Small intestine (tissue), 7 donors: ENCODE measurements around the gene CPA5. TPM values are rescaled to one million over a fixed set of nuclear protein-coding genes. Genes with fewer than 3 reads are reported as not detected.

ENCODE experiments used
- DNase-seq, 2 donors: peaks; one replicate each; pipeline versions ENCODE4 v3.0.0 to v3.0.0-alpha.2; 2013
- FAIRE-seq: peaks from 2 replicates; lab custom pipeline; 2012; peaks lifted over from hg19 to GRCh38; lab: Jason Lieb, UNC
- H3K27ac ChIP-seq, 3 donors: one replicate each; pipeline ENCODE4 v1.5.1; 2013; ENCODE audit warnings: low read length in 2 of 3, mild to moderate bottlenecking in 2 of 3, control low read depth in 1 of 3, inconsistent platforms in 1 of 3, low read depth in 1 of 3, moderate library complexity in 1 of 3
- H3K27me3 ChIP-seq, 3 donors: one replicate each; pipeline ENCODE4 v1.6.1; 2013; ENCODE audit warnings: low read length in 3 of 3, inconsistent platforms in 1 of 3; ENCODE audit not compliant: control insufficient read depth in 3 of 3, insufficient read depth in 3 of 3
- H3K36me3 ChIP-seq, 3 donors: one replicate each; pipeline ENCODE4 v1.6.1; 2013; ENCODE audit warnings: low read length in 3 of 3, inconsistent platforms in 1 of 3, low read depth in 1 of 3, mild to moderate bottlenecking in 1 of 3, moderate library complexity in 1 of 3; ENCODE audit not compliant: control insufficient read depth in 3 of 3, insufficient read depth in 2 of 3
- H3K4me1 ChIP-seq, 3 donors: one replicate each; pipeline ENCODE4 v1.6.1; 2013; ENCODE audit warnings: low read length in 2 of 3, inconsistent platforms in 1 of 3, low read depth in 1 of 3, mild to moderate bottlenecking in 1 of 3, moderate library complexity in 1 of 3; ENCODE audit not compliant: control insufficient read depth in 3 of 3, insufficient read depth in 2 of 3
- H3K4me3 ChIP-seq, 3 donors: one replicate each; pipeline ENCODE4 v1.5.1; 2013; ENCODE audit warnings: low read length in 3 of 3, control low read depth in 1 of 3, inconsistent platforms in 1 of 3, low read depth in 1 of 3, mild to moderate bottlenecking in 1 of 3, moderate library complexity in 1 of 3
- H3K9me3 ChIP-seq, 2 donors: one replicate each; pipeline ENCODE4 v1.6.1; 2013; ENCODE audit warnings: low read depth in 1 of 2, low read length in 1 of 2; ENCODE audit not compliant: control insufficient read depth in 2 of 2, insufficient read depth in 1 of 2
- WGBS, 3 donors: extraction: QIAGEN DNeasy Blood & Tissue Kit; methylation state at CpG; one replicate each; pipeline ENCODE4 v1.1.7; 2013; 5-methylcytosine and 5-hydroxymethylcytosine counted together
- polyA plus RNA-seq, 4 donors: library from polyadenylated mRNA; stranded (reverse) in 3 of 4; unstranded in 1 of 4; fragments of 200-250 nt in 3 of 4; fragments of 120-200 nt in 1 of 4; gene quantifications; one replicate each; pipeline versions ENCODE4 v1.2.1 to v1.2.3, GENCODE V29; 2013
- donor health status: healthy with polysubstance abuse.
- donor health status: control.
- donor health status: control.
- donor health status: Bipolar disorder and iron deficiency.
- donor health status: healthy.

The CPA5 gene
- polyA plus RNA-seq, 4 donors: 0.04 to 0.68 TPM; not detected in 2

DNA sequence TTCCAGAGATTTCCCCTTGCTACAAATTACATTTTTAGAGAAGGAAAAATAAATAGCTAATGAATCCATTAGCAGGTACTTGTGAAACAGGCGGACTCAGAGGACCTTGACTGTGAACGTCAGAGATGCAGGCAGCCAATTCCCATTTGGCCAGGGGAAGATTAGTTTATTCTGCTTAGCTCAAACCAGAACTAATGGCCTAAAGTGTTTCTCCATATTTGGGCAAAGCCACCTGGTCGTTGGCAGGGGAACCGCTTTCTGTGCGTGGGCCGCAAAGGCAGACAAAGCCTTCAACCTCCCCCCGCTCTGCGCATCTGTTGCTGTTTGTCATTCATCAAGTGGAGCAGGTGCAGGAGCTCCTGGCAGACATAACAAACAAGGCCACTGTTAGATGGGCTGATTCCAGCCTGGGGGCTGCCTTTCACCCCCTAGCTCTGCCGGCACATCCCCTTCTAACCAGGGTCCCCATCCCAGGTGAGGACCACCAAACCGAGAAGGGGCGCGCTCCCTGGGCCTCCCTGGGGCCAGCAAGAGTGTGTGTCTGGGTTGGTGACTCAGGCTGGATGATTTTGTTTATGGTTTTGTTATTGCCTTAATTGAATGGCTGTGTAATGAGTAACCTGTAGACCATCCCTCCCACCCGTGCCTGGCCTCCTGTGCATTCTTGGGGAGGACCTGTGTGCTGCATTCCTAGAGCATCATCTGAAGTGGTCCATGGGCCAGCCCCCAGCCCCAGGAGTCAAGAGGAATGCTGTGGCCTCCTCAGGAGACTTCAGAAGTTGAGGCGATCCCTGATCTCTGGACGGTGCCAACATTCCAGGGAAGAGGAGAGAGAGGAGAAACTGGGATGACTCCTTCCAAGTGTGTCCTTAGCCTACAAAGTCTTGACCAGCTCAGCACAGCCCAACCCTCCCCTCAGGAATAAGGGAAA is 21.2 kb downstream of the CPA5 start:
- 30 to 51% (median 37%) methylated on average over 15 of the region's 15 CpGs for WGBS, 3 donors
- DNase-seq: peak; percentile 32 to 82
- H3K27me3 ChIP-seq: no peaks in the 10 kb centered on the region
- no peak for FAIRE-seq
- H3K36me3 ChIP-seq: no peaks in the 10 kb centered on the region
- H3K27ac ChIP-seq: peak overlapping the region in 2 of 3 donors; percentile 10 to 73
- no peak overlapping the region for H3K4me3 ChIP-seq
- H3K9me3 ChIP-seq: peaks cover 0 to 1% of the 10 kb centered on the region in 2 donors
- H3K4me1 ChIP-seq: peaks cover 0 to 54% (median 2%) of the 10 kb centered on the region in 3 donors

DNA sequence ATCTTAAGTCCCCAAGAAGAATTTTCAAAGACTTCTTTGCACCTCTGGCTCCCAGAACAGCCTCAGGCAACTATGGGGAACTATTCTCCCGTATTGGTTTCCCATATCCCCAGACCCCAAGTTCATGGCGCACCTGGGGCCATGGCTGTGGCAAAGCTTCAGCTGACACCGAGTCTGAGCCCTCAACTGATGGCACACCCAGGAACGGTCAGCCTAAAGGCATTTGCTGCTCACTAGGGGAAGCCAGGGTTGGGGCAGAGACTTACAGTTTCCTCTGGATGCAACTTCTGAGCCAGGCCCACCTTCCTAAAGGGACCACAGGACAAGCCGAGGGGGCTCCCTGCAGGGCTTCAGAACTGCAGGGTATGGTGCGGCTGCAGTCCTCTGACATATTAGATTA is 21.9 kb downstream of the CPA5 start:
- H3K4me1 ChIP-seq: peaks cover 0 to 62% (median 4%) of the 10 kb centered on the region in 3 donors
- H3K27me3 ChIP-seq: no peaks in the 10 kb centered on the region
- WGBS, 3 donors: 68 to 79% (median 68%) methylated on average over 6 of the region's 6 CpGs
- H3K27ac ChIP-seq: peak overlapping the region in 2 of 3 donors; percentile 19 to 73
- DNase-seq: no peak
- FAIRE-seq: no peak
- no peak overlapping the region for H3K4me3 ChIP-seq
- H3K9me3 ChIP-seq: no peaks in the 10 kb centered on the region
- H3K36me3 ChIP-seq: no peaks in the 10 kb centered on the region

DNA sequence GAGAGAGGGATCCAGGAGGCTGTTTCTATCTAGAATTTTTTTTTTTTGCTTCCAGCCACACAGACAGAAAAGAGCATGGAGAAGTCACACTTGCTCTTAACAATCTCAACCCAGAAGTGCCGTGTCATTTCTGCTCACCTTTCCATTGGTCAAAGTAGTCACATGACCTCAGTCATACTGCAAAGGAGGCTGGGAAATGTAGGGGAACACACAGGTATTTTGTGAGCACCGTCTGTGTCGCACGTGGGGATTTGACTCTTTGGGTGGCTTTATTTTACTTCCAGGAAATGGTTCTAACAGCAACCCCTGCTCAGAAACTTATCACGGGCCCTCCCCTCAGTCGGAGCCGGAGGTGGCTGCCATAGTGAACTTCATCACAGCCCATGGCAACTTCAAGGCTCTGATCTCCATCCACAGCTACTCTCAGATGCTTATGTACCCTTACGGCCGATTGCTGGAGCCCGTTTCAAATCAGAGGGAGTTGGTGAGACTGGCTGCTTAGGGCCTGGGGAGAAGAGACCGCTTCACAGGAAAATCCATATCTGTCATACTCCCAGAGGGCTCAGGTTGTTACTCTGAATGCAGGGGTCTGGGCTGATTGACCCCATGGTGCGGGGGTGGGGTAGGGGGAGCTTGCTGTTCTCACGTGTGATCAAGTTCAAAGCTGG is 22.6 kb downstream of the CPA5 start:
- DNase-seq (no peak), FAIRE-seq (no peak)
- H3K27me3 ChIP-seq: no peaks in the 10 kb centered on the region
- H3K9me3 ChIP-seq: no peaks in the 10 kb centered on the region
- H3K4me1 ChIP-seq: peaks cover 0 to 68% (median 4%) of the 10 kb centered on the region in 3 donors
- 82 to 86% (median 83%) methylated on average over 13 of the region's 13 CpGs for WGBS, 3 donors
- H3K36me3 ChIP-seq: no peaks in the 10 kb centered on the region
- H3K27ac ChIP-seq: peak overlapping the region in 1 of 3 donors; percentile 73
- H3K4me3 ChIP-seq: no peak overlapping the region

DNA sequence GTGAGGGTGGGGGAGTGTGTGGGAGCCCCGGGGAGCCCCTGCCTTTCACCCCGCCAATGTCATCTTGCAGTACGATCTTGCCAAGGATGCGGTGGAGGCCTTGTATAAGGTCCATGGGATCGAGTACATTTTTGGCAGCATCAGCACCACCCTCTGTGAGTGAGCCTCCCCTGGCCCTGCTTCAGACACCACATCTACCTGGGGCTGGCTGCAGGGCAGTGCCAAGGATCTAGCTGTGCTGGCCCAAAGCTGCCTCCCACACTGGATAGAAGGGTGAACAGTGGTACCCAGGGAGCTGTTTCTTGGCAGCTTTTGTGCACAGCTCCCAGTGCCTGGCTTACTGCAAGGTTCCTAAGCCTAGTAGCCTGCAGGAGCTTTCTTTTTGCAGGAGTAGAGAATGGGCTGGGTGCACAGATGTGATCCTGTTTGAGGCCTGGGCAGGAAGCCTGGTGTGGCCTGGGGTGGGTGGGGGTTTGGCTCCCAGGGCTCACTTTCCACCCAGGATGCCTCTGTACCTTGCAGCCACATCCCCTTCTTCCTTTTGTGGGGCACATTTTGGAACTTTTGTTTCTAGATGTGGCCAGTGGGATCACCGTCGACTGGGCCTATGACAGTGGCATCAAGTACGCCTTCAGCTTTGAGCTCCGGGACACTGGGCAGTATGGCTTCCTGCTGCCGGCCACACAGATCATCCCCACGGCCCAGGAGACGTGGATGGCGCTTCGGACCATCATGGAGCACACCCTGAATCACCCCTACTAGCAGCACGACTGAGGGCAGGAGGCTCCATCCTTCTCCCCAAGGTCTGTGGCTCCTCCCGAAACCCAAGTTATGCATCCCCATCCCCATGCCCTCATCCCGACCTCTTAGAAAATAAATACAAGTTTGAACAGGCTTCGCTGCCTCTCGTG is 23.5 kb downstream of the CPA5 start:
- FAIRE-seq (no peak), DNase-seq (no peak)
- H3K27me3 ChIP-seq: no peaks in the 10 kb centered on the region
- H3K4me1 ChIP-seq: peaks cover 0 to 77% (median 4%) of the 10 kb centered on the region in 3 donors
- peak overlapping the region in 2 of 3 donors; percentile 48 to 57 for H3K27ac ChIP-seq
- 85 to 89% (median 88%) methylated on average over 19 of the region's 19 CpGs for WGBS, 3 donors
- no peaks in the 10 kb centered on the region for H3K36me3 ChIP-seq
- H3K9me3 ChIP-seq: no peaks in the 10 kb centered on the region
- H3K4me3 ChIP-seq: no peak overlapping the region

DNA sequence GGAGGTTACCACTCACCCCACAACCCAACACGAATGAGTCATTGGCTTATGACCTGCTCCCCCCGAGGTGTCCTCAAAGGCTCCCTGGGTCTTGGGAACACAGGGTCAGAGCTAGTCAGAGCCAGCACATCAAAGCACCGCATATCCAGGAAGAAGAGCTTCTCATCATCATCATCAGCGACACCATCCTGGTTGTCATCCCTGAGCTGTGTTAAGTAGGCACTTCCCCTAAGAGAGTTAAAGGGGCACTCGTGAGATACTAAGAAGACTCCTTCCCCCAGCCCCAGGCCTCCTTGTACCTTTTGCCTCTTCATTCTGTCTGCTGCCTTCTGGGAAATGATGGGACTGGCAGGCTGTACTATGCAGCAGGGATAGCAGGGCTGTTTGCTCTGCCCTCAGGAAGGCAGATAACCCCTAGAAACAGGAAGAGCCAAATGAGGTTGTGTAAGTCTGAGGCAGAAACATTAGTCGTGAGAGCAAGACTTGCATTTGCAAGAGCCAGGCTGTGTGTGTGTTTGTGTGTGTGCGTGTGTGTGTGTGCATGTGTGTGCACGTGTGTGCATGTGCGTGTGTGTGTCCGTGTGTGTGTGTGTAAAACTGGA is 24.6 kb downstream of the CPA5 start:
- H3K9me3 ChIP-seq: no peaks in the 10 kb centered on the region
- no peaks in the 10 kb centered on the region for H3K36me3 ChIP-seq
- 48 to 61% (median 59%) methylated on average over 10 of the region's 10 CpGs for WGBS, 3 donors
- no peaks in the 10 kb centered on the region for H3K27me3 ChIP-seq
- H3K4me1 ChIP-seq: peaks cover 0 to 88% (median 4%) of the 10 kb centered on the region in 3 donors
- FAIRE-seq (no peak), DNase-seq (peak in 1 of 2 donors; percentile 53)
- H3K4me3 ChIP-seq: no peak overlapping the region
- peak overlapping the region in 2 of 3 donors; percentile 48 to 71 for H3K27ac ChIP-seq

DNA sequence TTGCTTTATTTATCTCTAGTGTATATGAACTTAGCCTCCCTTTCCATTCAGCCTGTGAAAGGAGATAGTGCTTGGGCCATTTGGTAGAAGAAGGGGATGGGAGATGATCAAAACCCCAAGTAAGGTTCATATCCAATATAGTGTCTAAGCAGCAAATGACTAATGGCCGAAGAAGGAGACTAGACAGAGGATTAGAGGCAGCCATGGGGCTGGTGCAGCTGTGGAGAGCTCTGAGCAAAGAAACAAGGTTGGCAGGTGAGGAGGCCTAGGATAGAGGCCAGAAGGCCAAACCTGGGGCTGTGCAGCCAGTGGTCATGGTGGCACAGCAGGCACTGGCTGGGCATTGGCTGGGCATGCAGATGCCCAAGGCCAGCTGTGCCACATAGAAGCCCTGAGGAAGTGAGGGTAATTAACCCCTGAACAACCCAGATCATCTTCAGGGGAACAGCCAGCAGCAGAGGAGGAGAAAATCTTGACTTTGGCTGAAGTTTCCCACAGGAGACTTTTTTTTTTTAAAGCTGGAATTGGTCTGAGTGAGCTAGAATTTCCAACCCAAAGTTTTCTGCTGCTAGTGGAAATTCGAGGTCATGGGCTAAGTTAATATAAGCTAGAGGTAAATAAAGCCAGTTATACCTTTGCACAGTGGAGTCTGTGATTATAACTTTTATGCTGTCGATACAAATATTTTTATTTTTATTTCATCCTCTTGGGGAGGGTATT is 25.4 kb downstream of the CPA5 start:
- H3K9me3 ChIP-seq: no peaks in the 10 kb centered on the region
- H3K27me3 ChIP-seq: no peaks in the 10 kb centered on the region
- 73 to 81% (median 76%) methylated on average over 3 of the region's 3 CpGs for WGBS, 3 donors
- DNase-seq (no peak), FAIRE-seq (no peak)
- no peaks in the 10 kb centered on the region for H3K36me3 ChIP-seq
- H3K27ac ChIP-seq: peak overlapping the region in 2 of 3 donors; percentile 48 to 71
- H3K4me1 ChIP-seq: peaks cover 0 to 86% (median 4%) of the 10 kb centered on the region in 3 donors
- no peak overlapping the region for H3K4me3 ChIP-seq

DNA sequence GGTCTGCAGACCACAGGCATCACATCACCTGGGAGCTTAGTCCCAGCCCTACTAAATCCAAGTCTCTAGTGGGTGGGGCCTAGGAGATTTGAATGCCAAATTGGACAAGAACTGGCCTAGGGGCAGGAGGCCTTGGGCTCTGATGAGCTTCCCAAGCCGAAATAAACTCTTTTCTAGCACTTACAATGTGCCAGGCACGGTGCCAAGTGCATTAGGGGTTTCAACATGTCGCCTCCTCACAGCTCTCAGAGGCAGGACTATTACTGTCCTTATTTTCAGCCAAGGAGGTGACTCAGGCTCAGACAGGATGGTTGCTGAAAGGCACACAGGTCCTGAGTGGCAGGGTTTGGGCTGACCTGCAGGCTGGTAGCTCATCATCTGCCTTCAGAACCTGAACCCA is 26.4 kb downstream of the CPA5 start:
- Histone ChIP-seq H3K27me3 (no peaks in the 10 kb centered on the region), H3K4me3 (no peak overlapping the region), H3K9me3 (peaks cover 0 to 8% of the 10 kb centered on the region in 2 donors), H3K36me3 (no peaks in the 10 kb centered on the region), H3K27ac (peak overlapping the region in 2 of 3 donors; percentile 25 to 66), H3K4me1 (peaks cover 0 to 76% (median 4%) of the 10 kb centered on the region in 3 donors)
- 78 to 86% (median 84%) methylated on average over 3 of the region's 3 CpGs for WGBS, 3 donors
- DNase-seq: no peak
- no peak for FAIRE-seq
